Caki2 (cell line): ENCODE measurements around the gene ZNF436. TPM values are rescaled to one million over a fixed set of nuclear protein-coding genes. Genes with fewer than 3 reads are reported as not detected.
A peak's percentile ranks its signal among the peaks of the same experiment; 100 is the strongest.
"Not testable (repeated sequence)": the region's sequence is repeated elsewhere in the genome, so short reads cannot be mapped to it uniquely, and the experiment has no call there.

Experiments
- DNase-seq: peaks from one replicate; pipeline ENCODE4 v3.0.0-alpha.2; 2015; ENCODE audit warnings: low read depth
- in situ Hi-C: cut with HindIII; loops from 2 replicates; pipeline ENCODE4 v1.10.0; 2016; ENCODE audit warnings: low sequenced_read_pairs, low pct_unique_long_range_greater_than_20kb, mixed read lengths
- total RNA-seq: library from RNA; depleted of rRNA; stranded (reverse); fragments of >200 nt; shearing (Covaris generic); gene quantifications from 2 replicates; pipeline ENCODE4 v1.2.3, GENCODE V29; 2014; ENCODE audit warnings: low replicate concordance

The ZNF436 gene
- total RNA-seq, 1 experiment from 2014 or later, result 16.4 TPM

DNA sequence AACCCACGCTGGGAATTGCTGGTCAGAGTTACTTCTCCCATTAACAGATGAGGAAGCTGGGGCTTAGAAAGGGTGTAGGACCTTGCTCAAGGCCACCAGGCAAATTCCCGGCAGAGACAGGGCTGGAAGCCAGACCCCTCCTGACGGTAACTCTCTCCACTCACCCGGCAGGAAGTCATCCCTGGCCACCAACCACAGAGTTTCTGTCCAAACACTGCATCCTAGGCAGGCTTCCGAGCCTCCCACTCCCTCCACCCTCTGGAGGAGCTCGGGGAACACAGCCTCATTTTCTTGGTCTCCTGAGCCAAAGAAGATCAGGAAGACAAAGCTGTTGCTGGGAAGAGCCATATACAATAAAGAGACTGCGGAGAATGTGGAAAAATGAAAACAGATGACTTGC is 25.0 kb upstream of the ZNF436 start:
- in situ Hi-C loops, result no loop called here
- no peak for DNase-seq

GRCh38 chr1:23394181-23394580 is 24.5 kb upstream of the ZNF436 start:
- in situ Hi-C loops, result no loop called here
- peak; percentile 84 for DNase-seq

GRCh38 chr1:23393706-23394105 is 24.1 kb upstream of the ZNF436 start:
- in situ Hi-C loops, result no loop called here
- peak; percentile 89 for DNase-seq

DNA sequence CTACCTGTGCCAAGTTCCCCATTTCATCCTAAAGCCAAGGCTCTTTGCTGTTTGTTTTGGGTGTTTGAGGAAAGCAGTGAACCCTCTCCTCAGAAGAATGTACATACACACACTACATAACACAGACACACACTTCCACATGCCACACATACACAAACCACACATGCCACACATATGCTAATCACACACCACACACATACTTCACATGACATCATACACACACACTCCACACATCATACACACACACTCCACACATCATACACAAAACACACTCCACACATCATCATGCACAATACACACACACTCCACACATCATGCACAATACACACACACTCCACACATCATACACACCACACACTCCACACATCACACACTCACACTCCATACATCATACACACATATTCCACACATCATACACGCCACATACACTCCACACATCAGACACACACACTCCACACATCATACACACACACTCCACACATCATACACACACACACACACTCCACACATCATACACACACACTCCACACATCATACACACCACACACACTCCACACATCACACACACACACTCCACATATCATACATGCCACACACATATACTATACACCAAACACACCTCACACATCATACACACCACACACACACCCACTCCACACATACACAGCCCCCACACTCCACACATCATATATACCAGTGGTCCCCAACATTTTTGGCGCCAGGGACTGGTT is 22.7 kb upstream of the ZNF436 start:
- DNase-seq, result no peak
- in situ Hi-C loops, result no loop called here

- DNase-seq, result no peak
- in situ Hi-C loops, result no loop called here
Observed at GRCh38 chr1:23389837-23390321, 20.2 kb upstream of the ZNF436 start.

DNA sequence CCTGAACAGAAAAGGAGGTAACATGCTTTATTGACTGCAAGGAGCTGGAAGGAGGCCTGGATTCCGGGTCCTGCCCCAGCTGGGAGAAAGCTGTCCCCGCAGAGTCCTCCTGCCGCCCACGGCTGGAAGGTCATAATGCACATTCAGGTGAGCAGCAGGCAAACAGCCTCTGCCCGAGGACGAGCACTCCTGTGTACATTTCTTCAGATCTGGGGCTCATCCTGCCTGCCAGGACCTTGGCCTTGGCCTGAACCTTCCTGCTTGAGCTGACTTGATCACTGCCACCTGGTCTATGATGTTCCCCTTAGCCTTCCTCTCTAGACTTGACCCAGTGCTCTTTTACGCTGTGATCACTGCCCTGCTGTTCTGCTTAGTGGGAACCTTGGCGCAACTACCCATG is 17.9 kb upstream of the ZNF436 start:
- DNase-seq, result no peak
- in situ Hi-C loops, result no loop called here

GRCh38 chr1:23385119-23385621 is 15.5 kb upstream of the ZNF436 start:
- DNase-seq, result peak; percentile 71
- in situ Hi-C loops, result no loop called here

DNA sequence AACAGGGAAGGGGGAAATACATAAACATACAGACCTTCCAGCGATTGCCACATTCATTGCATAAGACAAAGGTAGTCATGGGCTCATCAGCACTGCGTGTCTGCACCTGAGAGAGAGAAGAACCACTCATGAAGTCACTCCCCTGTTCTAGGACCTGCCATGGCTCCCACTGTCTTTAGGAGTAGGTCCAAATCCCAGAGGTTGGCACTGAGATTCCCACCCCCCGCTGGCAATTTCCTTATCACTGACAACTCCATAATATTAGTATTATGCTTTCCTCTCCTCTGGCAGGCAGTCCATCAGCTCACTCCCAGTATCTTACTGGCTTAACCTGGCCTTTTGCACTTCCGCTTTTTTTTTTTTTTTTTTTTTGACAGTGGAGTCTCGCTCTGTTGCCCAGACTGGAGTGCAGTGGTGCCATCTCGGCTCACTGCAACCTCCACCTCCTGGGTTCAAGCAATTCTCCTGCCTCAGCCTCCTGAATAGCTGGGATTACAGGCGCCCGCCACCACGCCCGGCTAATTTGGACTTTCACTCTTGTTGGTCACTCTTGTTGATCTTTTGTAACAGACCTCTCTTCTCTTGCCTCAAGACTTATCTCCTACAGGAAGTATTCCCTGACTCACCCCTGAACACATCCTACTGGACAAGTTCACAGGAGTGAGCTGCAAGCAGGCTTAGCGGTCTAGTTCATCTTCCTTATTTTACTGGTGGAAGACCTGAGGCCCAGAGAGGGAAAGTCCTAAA is 14.8 kb upstream of the ZNF436 start:
- DNase-seq, result peak; percentile 76
- in situ Hi-C loops, result no loop called here

DNA sequence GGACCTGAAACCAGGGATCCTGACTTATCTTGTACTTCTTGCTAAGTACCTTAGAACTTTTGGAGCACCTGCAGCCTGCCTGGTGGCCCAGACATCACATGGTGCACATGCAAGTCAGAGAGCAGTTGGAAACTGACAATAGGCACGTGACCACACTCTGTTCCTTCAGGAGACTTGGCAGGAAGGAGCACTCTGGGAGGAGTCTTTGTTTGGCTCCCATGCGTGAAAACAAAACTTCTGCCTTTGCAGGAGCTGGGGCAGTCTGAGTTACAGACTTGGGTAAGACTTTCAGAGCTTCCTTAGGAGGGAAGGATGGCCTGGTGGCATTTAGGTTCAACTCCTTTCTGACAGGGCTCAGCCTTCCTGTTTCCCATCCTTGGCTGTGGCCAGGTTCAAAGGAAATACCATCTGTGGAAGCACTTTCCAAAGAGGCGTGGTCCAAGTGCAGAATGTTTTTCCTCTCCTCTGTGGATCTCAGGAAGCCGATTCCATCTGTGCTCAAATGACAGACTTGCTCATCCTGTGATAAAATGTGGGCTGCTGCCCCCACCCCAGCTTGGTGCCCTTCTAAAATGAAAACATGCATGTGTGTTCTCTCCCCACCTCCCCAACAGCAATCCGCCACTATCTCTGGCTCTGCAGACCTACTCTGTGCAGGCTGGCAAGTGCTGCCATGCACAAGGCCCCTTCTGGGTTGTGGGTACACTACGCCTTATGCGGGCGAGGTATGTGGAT is 14.1 kb upstream of the ZNF436 start:
- in situ Hi-C loops, result no loop called here
- no peak for DNase-seq

GRCh38 chr1:23381233-23381885 is 11.7 kb upstream of the ZNF436 start:
- no peak for DNase-seq
- in situ Hi-C loops, result no loop called here

DNA sequence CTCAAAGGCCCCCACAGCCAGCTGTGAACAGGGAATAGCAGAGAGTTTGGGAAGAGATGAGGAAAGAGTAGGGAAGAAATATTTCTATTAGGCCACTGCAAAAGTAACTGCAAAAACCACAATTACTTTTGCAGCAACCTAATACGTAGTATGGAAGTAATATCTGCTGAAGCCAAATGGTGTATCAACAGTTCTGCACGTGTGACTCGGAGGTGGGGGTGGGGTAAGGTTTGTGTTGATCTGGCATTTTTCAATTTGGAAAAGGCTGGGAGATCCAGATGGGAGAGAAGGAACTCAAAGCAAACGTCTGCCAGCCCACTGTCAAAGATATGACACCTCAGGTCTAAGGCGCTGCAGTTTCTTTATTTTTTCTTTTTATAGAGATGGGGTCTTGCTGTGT is 11.1 kb upstream of the ZNF436 start:
- in situ Hi-C loops, result no loop called here

DNA sequence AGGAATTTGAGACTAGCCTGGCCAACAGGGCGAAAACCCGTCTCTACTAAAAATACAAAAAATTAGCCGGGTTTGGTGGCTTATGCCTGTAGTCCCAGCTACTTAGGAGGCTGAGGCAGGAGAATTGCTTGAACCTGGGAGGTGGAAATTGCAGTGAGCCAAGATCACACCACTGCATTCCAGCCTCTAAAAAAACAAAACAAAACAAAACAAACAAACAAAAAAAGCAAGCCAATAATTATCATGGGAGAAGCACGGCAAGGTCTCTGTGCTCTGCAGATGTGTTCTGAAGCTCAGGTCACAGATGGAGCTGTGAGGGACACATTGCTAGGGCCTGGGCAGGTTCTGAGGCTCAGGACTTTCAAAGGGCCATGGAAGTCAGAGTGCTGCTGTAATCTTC is 10.6 kb upstream of the ZNF436 start:
- in situ Hi-C loops, DNase-seq: not testable (repeated sequence)

More for the DNA sequence above, 11.1 kb upstream of the ZNF436 start:
- DNase-seq, result no peak

DNA sequence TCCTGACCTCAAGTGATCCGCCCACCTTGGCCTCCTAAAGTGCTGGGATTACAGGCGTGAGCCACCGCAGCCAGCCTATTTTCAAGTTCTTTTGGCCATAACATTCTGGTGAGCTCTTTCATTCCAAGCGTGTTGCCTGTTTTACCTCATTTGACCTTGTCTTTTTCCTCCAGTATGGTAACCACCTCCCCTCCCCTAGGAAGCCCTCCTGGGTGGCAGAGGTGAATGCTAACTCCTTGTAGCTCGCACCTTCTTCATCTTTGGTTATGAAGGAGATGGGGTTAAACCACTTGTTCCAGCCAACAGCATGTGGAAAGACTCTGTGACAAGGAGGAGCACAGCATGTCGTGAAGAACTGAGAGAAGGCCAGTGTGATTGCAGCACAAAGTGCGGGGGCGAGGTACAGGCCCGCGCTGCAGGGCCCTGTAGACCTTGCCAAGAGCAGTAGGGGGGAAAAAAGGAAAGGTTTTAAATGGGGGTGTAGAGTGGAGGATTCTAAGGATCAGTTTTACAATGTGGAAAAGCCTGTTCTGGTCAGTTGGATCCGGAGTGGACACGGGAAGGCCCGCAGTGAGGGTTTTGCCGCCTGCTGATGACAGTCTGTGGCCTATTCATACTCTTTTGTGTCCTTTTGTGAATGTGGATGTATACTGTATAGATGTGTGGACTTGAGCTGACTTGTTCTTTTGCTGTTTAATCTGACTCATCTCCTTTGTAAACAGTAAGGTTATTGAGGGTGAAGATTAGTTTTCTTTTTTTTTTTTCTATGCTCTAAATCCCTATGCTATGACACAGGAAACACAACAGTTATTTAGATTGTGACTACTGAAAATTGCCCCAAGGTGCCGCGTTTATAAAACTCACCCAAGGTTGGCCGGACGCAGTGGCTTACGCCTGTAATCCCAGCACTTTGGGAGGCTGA is 7.5 kb upstream of the ZNF436 start:
- in situ Hi-C loops, result no loop called here
- peak; percentile 94 for DNase-seq

GRCh38 chr1:23374079-23374735 is 4.6 kb upstream of the ZNF436 start:
- in situ Hi-C loops, result not testable (repeated sequence)

GRCh38 chr1:23371987-23372880 is 2.6 kb upstream of the ZNF436 start:
- DNase-seq, result peak; percentile 57
- in situ Hi-C loops, result no loop called here

More at GRCh38 chr1:23374079-23374735, 4.6 kb upstream of the ZNF436 start:
- DNase-seq, result not testable (repeated sequence)
